B cell (primary cell): ENCODE results near the gene ZEB2. TPM values are rescaled to one million over a fixed set of nuclear protein-coding genes. Genes with fewer than 3 reads are reported as not detected.

Source experiments
- ATAC-seq: fragments of 200-7000 bp; cut with Tn5 transposase; one replicate; pipeline ENCODE4 v1.10.0; 2021; ENCODE audit warnings: low read depth, mild to moderate bottlenecking, moderate number of reproducible peaks, moderate library complexity
- CTCF ChIA-PET: fragments of 350-600 bp; sonication (Branson Sonifier 250); formaldehyde crosslinking; loops from one replicate; lab custom pipeline; 2021; ENCODE audit warnings: antibody characterized with exemption, inconsistent platforms; lab: Charles Lee
- POLR2A ChIA-PET: fragments of 350-600 bp; sonication (Branson Sonifier 250); formaldehyde crosslinking; loops from one replicate; lab custom pipeline; 2021; ENCODE audit warnings: antibody characterized with exemption; lab: Charles Lee
- DNase-seq: peaks from one replicate; pipeline ENCODE4 v3.0.0; 2013
- H2AFZ ChIP-seq: 2 replicates; pipeline ENCODE4 v1.6.1; 2012; ENCODE audit warnings: mild to moderate bottlenecking, low read depth, low read length; ENCODE audit not compliant: insufficient read depth, poor library complexity, severe bottlenecking
- H3K27ac ChIP-seq, 2 donors: 1 replicate in 1 of 2; 2 replicates in 1 of 2; pipeline ENCODE4 v1.5.1; 2012 to 2013; ENCODE audit warnings: low read length in 2 of 2, mild to moderate bottlenecking in 2 of 2, moderate library complexity in 1 of 2
- H3K27me3 ChIP-seq, 4 experiments: fragments of 200-600 bp in 1 of 4; sonication (generic) in 1 of 4; replicated peaks in 1 of 4; 1 replicate in 2 of 4; 2 replicates in 2 of 4; pipeline versions ENCODE4 v1.6.1 to v1.7.0; 2013 to 2016; ENCODE audit warnings: low read length in 3 of 4, mild to moderate bottlenecking in 2 of 4, mixed read lengths in 1 of 4, moderate library complexity in 1 of 4; ENCODE audit not compliant: insufficient read depth in 4 of 4, control insufficient read depth in 3 of 4; ENCODE audit errors: control extremely low read depth in 1 of 4
- H3K36me3 ChIP-seq, 2 experiments: replicated peaks in 1 of 2; 1 replicate in 1 of 2; 2 replicates in 1 of 2; pipeline versions ENCODE4 v1.6.1 to v1.7.1; 2013; ENCODE audit warnings: low read length in 1 of 2; ENCODE audit not compliant: insufficient read depth in 2 of 2, control insufficient read depth in 1 of 2; ENCODE audit errors: control extremely low read depth in 1 of 2, extremely low read depth in 1 of 2
- H3K4me1 ChIP-seq, 2 donors: fragments of 200-600 bp in 1 of 2; sonication (generic) in 1 of 2; 1 replicate in 1 of 2; 2 replicates in 1 of 2; pipeline versions ENCODE4 v1.5.1 to v1.6.1; 2013 to 2017; ENCODE audit warnings: low read length in 2 of 2; ENCODE audit not compliant: control insufficient read depth in 2 of 2, insufficient read depth in 2 of 2
- H3K4me2 ChIP-seq: replicated peaks from 2 replicates; pipeline ENCODE3; 2012; ENCODE audit warnings: mild to moderate bottlenecking, low read depth, low read length; ENCODE audit not compliant: poor library complexity, severe bottlenecking
- H3K4me3 ChIP-seq, 5 experiments: fragments of 200-600 bp in 1 of 5; sonication (generic) in 1 of 5; 1 replicate in 3 of 5; 2 replicates in 2 of 5; pipeline versions ENCODE4 v1.5.1 to v1.7.0; 2011 to 2016; ENCODE audit warnings: low read length in 4 of 5, mild to moderate bottlenecking in 4 of 5, low read depth in 2 of 5, control low read depth in 1 of 5, moderate library complexity in 1 of 5; ENCODE audit not compliant: insufficient read depth in 1 of 5; ENCODE audit errors: control extremely low read depth in 1 of 5, extremely low read depth in 1 of 5
- H3K79me2 ChIP-seq: fragments of 200-600 bp; sonication (generic); one replicate; pipeline ENCODE4 v1.6.0; 2016; ENCODE audit warnings: low read length; ENCODE audit not compliant: control insufficient read depth, insufficient read depth
- H3K9ac ChIP-seq: fragments of 200-600 bp; sonication (generic); 2 replicates; pipeline ENCODE4 v1.6.1; 2017; ENCODE audit warnings: mild to moderate bottlenecking, low read length, moderate library complexity
- H3K9me3 ChIP-seq, 3 donors: one replicate each; pipeline versions ENCODE4 v1.6.1 to v1.7.1; 2013; ENCODE audit warnings: low read length in 2 of 3; ENCODE audit not compliant: control insufficient read depth in 2 of 3, insufficient read depth in 1 of 3; ENCODE audit errors: control extremely low read depth in 1 of 3
- H4K20me1 ChIP-seq: 2 replicates; pipeline ENCODE4 v1.6.0; 2012; ENCODE audit warnings: mild to moderate bottlenecking, low read length; ENCODE audit not compliant: insufficient read depth, control insufficient read depth, poor library complexity, severe bottlenecking
- H3K27ac Mint-ChIP-seq: one replicate; pipeline ENCODE4 v1.8.0; 2021; ENCODE audit warnings: mixed read lengths
- H3K27me3 Mint-ChIP-seq: one replicate; pipeline ENCODE4 v1.8.0; 2021; ENCODE audit warnings: mixed read lengths
- H3K4me1 Mint-ChIP-seq: one replicate; pipeline ENCODE4 v1.8.0; 2021; ENCODE audit warnings: mixed read lengths
- H3K4me3 Mint-ChIP-seq: one replicate; pipeline ENCODE4 v1.8.0; 2021; ENCODE audit warnings: mixed read lengths
- H3K9me3 Mint-ChIP-seq: one replicate; pipeline ENCODE4 v1.8.0; 2022; ENCODE audit warnings: mixed read lengths; ENCODE audit not compliant: insufficient read depth
- EZH2 ChIP-seq: IDR thresholded peaks from 2 replicates; pipeline ENCODE4 v1.6.1; 2012; ENCODE audit warnings: borderline replicate concordance, low read depth, mild to moderate bottlenecking, moderate library complexity, low read length; ENCODE audit not compliant: insufficient read depth, poor library complexity, severe bottlenecking
- WGBS: methylation state at CpG from one replicate; pipeline ENCODE4 v1.1.5; 2013; ENCODE audit warnings: missing lambda C conversion rate; ENCODE audit not compliant: insufficient coverage; 5-methylcytosine and 5-hydroxymethylcytosine counted together
- intact Hi-C: fragments of 100-400 bp; cut with micrococcal nuclease; formaldehyde crosslinking; loops from one replicate; pipeline ENCODE4 v1.10.0; 2022
- polyA plus RNA-seq: library from polyadenylated mRNA; depleted of rRNA; stranded (reverse); fragments of >200 nt; gene quantifications from 2 replicates; pipeline ENCODE4 v1.2.3, GENCODE V29; 2012
- total RNA-seq, 2 donors: library from RNA; stranded (reverse); fragments of 120-200 nt in 1 of 2; gene quantifications; 1 replicate in 1 of 2; 2 replicates in 1 of 2; pipeline versions ENCODE4 v1.2.3 to v1.2.4, GENCODE V29; 2013 to 2022
- TF ChIP-seq, protein P1 (sequence below): fragments of 200-600 bp; IDR thresholded peaks from one replicate; pipeline ENCODE4 v1.8.0; 2022; ENCODE audit warnings: antibody characterized with exemption, mild to moderate bottlenecking

The ZEB2 gene
- total and polyA plus RNA-seq, 2 donors (not counting 1 experiment from before 2014, with no cell fraction given), result 56.3 to 217 TPM

DNA sequence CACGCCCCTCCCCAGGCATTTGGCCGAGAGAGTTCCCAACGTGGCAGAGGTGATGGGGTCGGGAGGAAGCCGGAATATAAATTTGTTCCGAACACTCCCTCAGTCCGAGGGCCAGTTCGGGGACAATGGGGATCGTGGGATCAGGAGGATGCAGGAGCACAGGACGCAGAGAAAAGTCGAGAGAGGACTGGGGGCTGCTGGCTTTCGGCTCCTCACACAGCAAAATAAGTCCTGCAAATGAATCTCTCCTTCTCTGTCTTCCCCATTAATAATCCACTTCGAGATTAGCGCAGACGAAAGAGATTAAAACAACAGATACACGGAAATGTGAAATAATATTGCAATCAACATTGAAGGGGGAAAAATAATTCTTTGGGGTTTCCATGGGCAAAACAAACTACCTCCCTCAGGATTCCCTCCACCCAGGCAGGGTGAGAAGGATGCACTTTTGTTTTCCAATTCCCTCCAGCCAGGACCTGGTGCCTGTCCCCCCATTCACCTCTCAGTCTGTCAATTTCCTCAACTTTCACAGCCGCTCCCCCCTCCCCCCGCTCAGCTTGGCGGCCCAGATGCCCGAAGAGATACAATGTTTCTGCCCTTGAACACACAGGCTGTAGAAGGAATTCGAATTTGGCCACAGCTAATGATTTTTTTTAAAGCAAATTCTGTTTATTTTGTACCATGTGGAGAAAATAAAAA lies 3.1 kb upstream of the ZEB2 start:
- no peaks in the 10 kb centered on the region for H3K9me3 Mint-ChIP-seq
- H3K4me2 ChIP-seq, result peak overlapping the region; percentile 90
- WGBS, result 47% methylated on average over 13 of the region's 21 CpGs
- H4K20me1 ChIP-seq, result peaks cover 8% of the 10 kb centered on the region
- H3K79me2 ChIP-seq, result peaks cover 28% of the 10 kb centered on the region
- peak overlapping the region; percentile 80 for H3K27ac Mint-ChIP-seq
- H3K4me3 Mint-ChIP-seq, result peak overlapping the region; percentile 88
- ATAC-seq (no peak), DNase-seq (peak; percentile 48)
- intact Hi-C loops, result loop anchor here (5.0 kb wide), 3 partner anchors 39 to 1229 kb away; no protein-coding TSS in a partner anchor
- peaks cover 0 to 4% (median 0%) of the 10 kb centered on the region in 3 donors for H3K9me3 ChIP-seq
- ChIA-PET POLR2A (no interaction called here), CTCF (interaction anchor here (0.6 to 1.8 kb wide), 2 partner anchors 19 to 67 kb away, joined by 3 to 4 read pairs; no protein-coding TSS in a partner anchor)
- TF ChIP-seq, protein P1, sequence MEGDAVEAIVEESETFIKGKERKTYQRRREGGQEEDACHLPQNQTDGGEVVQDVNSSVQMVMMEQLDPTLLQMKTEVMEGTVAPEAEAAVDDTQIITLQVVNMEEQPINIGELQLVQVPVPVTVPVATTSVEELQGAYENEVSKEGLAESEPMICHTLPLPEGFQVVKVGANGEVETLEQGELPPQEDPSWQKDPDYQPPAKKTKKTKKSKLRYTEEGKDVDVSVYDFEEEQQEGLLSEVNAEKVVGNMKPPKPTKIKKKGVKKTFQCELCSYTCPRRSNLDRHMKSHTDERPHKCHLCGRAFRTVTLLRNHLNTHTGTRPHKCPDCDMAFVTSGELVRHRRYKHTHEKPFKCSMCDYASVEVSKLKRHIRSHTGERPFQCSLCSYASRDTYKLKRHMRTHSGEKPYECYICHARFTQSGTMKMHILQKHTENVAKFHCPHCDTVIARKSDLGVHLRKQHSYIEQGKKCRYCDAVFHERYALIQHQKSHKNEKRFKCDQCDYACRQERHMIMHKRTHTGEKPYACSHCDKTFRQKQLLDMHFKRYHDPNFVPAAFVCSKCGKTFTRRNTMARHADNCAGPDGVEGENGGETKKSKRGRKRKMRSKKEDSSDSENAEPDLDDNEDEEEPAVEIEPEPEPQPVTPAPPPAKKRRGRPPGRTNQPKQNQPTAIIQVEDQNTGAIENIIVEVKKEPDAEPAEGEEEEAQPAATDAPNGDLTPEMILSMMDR, result no peak
- no peak for TF ChIP-seq EZH2
- peaks cover 0 to 18% (median 7%) of the 10 kb centered on the region in 4 experiments for H3K27me3 ChIP-seq
- peak overlapping the region; percentile 54 for H3K9ac ChIP-seq
- H3K36me3 ChIP-seq, result no peaks in the 10 kb centered on the region
- H3K4me1 ChIP-seq, result peaks cover 16 to 36% of the 10 kb centered on the region in 2 donors
- H3K27ac ChIP-seq, result no peak overlapping the region
- no peaks in the 10 kb centered on the region for H3K27me3 Mint-ChIP-seq
- H3K4me1 Mint-ChIP-seq, result peaks cover 29% of the 10 kb centered on the region
- H3K4me3 ChIP-seq, result peak overlapping the region; percentile 41 to 82 (median 58)
- H2AFZ ChIP-seq, result peak overlapping the region; percentile 65
